Central memory CD8-positive, alpha-beta T cell (primary cell): ENCODE measurements around the gene DNAH8.
"Not testable (repeated sequence)": the region's sequence is repeated elsewhere in the genome, so short reads cannot be mapped to it uniquely, and the experiment has no call there.

Source experiments
- ATAC-seq: fragments of 150-1000 bp; cut with Tn5 transposase; replicated peaks from 2 replicates; pipeline ENCODE4 v1.10.0; 2022; ENCODE audit warnings: mild to moderate bottlenecking, moderate FRiP score, moderate number of reproducible peaks; ENCODE audit not compliant: poor library complexity, severe bottlenecking; ENCODE audit errors: extremely low read depth
- DNase-seq, 2 donors: peaks; one replicate each; pipeline ENCODE4 v3.0.0; 2021; ENCODE audit warnings: low spot score in 2 of 2
- H3K27ac Mint-ChIP-seq: one replicate; pipeline ENCODE4 v1.8.0; 2022; ENCODE audit warnings: low read depth, mild to moderate bottlenecking, moderate library complexity, mixed read lengths
- H3K27me3 Mint-ChIP-seq: one replicate; pipeline ENCODE4 v1.8.0; 2022; ENCODE audit warnings: mixed read lengths
- H3K36me3 Mint-ChIP-seq: one replicate; pipeline ENCODE4 v1.8.0; 2022; ENCODE audit warnings: mild to moderate bottlenecking, moderate library complexity, mixed read lengths; ENCODE audit not compliant: insufficient read depth
- H3K4me1 Mint-ChIP-seq: one replicate; pipeline ENCODE4 v1.8.0; 2022; ENCODE audit warnings: mixed read lengths
- H3K4me3 Mint-ChIP-seq: one replicate; pipeline ENCODE4 v1.8.0; 2022; ENCODE audit warnings: mild to moderate bottlenecking, moderate library complexity, mixed read lengths
- H3K9me3 Mint-ChIP-seq: one replicate; pipeline ENCODE4 v1.8.0; 2022; ENCODE audit warnings: mixed read lengths

Gene DNAH8

GRCh38 chr6:38686270-38687042 is 28.7 kb upstream of the DNAH8 start:
- Mint-ChIP-seq H3K4me1 (peaks cover 13% of the 10 kb centered on the region), H3K27ac (no peak overlapping the region), H3K4me3 (no peak overlapping the region), H3K9me3 (no peaks in the 10 kb centered on the region), H3K36me3 (peaks cover 6% of the 10 kb centered on the region), H3K27me3 (no peaks in the 10 kb centered on the region)
- ATAC-seq: no peak
- DNase-seq: no peak

GRCh38 chr6:38687043-38687353 is 28.1 kb upstream of the DNAH8 start:
- H3K9me3 Mint-ChIP-seq: no peaks in the 10 kb centered on the region
- peaks cover 6% of the 10 kb centered on the region for H3K36me3 Mint-ChIP-seq
- no peak for ATAC-seq
- no peak overlapping the region for H3K4me3 Mint-ChIP-seq
- peaks cover 13% of the 10 kb centered on the region for H3K4me1 Mint-ChIP-seq
- no peak for DNase-seq
- H3K27ac Mint-ChIP-seq: peak overlapping the region; percentile 6
- H3K27me3 Mint-ChIP-seq: no peaks in the 10 kb centered on the region

- ATAC-seq: no peak
- Mint-ChIP-seq H3K4me3 (no peak overlapping the region), H3K27ac (peak overlapping the region; percentile 6), H3K36me3 (peaks cover 6% of the 10 kb centered on the region), H3K9me3 (no peaks in the 10 kb centered on the region), H3K27me3 (no peaks in the 10 kb centered on the region), H3K4me1 (peaks cover 13% of the 10 kb centered on the region)
- no peak for DNase-seq
These were observed 27.6 kb upstream of the DNAH8 start for GRCh38 chr6:38687549-38687948.

GRCh38 chr6:38688579-38689087 is 26.5 kb upstream of the DNAH8 start:
- peak overlapping the region; percentile 50 for H3K27ac Mint-ChIP-seq

GRCh38 chr6:38695227-38695900 is 19.7 kb upstream of the DNAH8 start:
- Mint-ChIP-seq H3K9me3 (peaks cover 8% of the 10 kb centered on the region), H3K4me3 (no peak overlapping the region), H3K4me1 (peaks cover 36% of the 10 kb centered on the region)

More at GRCh38 chr6:38688579-38689087, 26.5 kb upstream of the DNAH8 start:
- DNase-seq (no peak), ATAC-seq (no peak)
- Mint-ChIP-seq H3K9me3 (no peaks in the 10 kb centered on the region), H3K36me3 (peaks cover 4% of the 10 kb centered on the region), H3K4me1 (peaks cover 18% of the 10 kb centered on the region), H3K27me3 (no peaks in the 10 kb centered on the region), H3K4me3 (no peak overlapping the region)

GRCh38 chr6:38695933-38696332 is 19.2 kb upstream of the DNAH8 start:
- Mint-ChIP-seq H3K4me1 (peaks cover 38% of the 10 kb centered on the region), H3K27ac (peak overlapping the region; percentile 23), H3K9me3 (peaks cover 8% of the 10 kb centered on the region), H3K36me3 (peaks cover 3% of the 10 kb centered on the region), H3K4me3 (no peak overlapping the region), H3K27me3 (no peaks in the 10 kb centered on the region)
- DNase-seq: no peak
- ATAC-seq: no peak

More at GRCh38 chr6:38695227-38695900, 19.7 kb upstream of the DNAH8 start:
- Mint-ChIP-seq H3K27me3 (no peaks in the 10 kb centered on the region), H3K27ac (peak overlapping the region; percentile 59), H3K36me3 (peaks cover 3% of the 10 kb centered on the region)
- DNase-seq: no peak
- ATAC-seq: no peak

GRCh38 chr6:38696345-38696744 is 18.8 kb upstream of the DNAH8 start:
- DNase-seq (no peak), ATAC-seq (no peak)
- Mint-ChIP-seq H3K27ac (peak overlapping the region; percentile 23), H3K36me3 (peaks cover 3% of the 10 kb centered on the region), H3K4me3 (no peak overlapping the region), H3K4me1 (peaks cover 38% of the 10 kb centered on the region), H3K27me3 (no peaks in the 10 kb centered on the region), H3K9me3 (peaks cover 8% of the 10 kb centered on the region)

GRCh38 chr6:38697846-38698245 is 17.3 kb upstream of the DNAH8 start:
- Mint-ChIP-seq H3K4me1 (peaks cover 49% of the 10 kb centered on the region), H3K36me3 (peaks cover 6% of the 10 kb centered on the region), H3K4me3 (no peak overlapping the region), H3K27ac (no peak overlapping the region), H3K27me3 (no peaks in the 10 kb centered on the region), H3K9me3 (peaks cover 8% of the 10 kb centered on the region)
- no peak for ATAC-seq
- no peak for DNase-seq

GRCh38 chr6:38699702-38700101 is 15.4 kb upstream of the DNAH8 start:
- not testable (repeated sequence) for ATAC-seq
- peak overlapping the region; percentile 73 for H3K27ac Mint-ChIP-seq

GRCh38 chr6:38701551-38701950 is 13.6 kb upstream of the DNAH8 start:
- H3K4me1 Mint-ChIP-seq: peaks cover 26% of the 10 kb centered on the region
- H3K4me3 Mint-ChIP-seq: peak overlapping the region; percentile 77
- ATAC-seq: no peak
- H3K36me3 Mint-ChIP-seq: peaks cover 7% of the 10 kb centered on the region
- no peak for DNase-seq
- peak overlapping the region; percentile 86 for H3K27ac Mint-ChIP-seq
- H3K9me3 Mint-ChIP-seq: peaks cover 8% of the 10 kb centered on the region
- peaks cover 14% of the 10 kb centered on the region for H3K27me3 Mint-ChIP-seq

More at GRCh38 chr6:38699702-38700101, 15.4 kb upstream of the DNAH8 start:
- H3K4me3 Mint-ChIP-seq, H3K27me3 Mint-ChIP-seq, DNase-seq, H3K9me3 Mint-ChIP-seq, H3K36me3 Mint-ChIP-seq: not testable (repeated sequence)
- peaks cover 37% of the 10 kb centered on the region for H3K4me1 Mint-ChIP-seq

- DNase-seq (peak; percentile 89 to 93), ATAC-seq (peak; percentile 100)
- peaks cover 8% of the 10 kb centered on the region for H3K9me3 Mint-ChIP-seq
- H3K27ac Mint-ChIP-seq: peak within 1 kb of the TSS; percentile 86
- peaks cover 26% of the 10 kb centered on the region for H3K4me1 Mint-ChIP-seq
- H3K27me3 Mint-ChIP-seq: peaks cover 27% of the 10 kb centered on the region
- peak within 1 kb of the TSS; percentile 77 for H3K4me3 Mint-ChIP-seq
- peaks cover 7% of the 10 kb centered on the region for H3K36me3 Mint-ChIP-seq
These were observed 12.3 kb upstream of the DNAH8 start, which contains the start of gene GLO1 for GRCh38 chr6:38702558-38703397. Gene GLO1 (minus strand): TSS chr6:38703145. CDS start chr6:38703054, 91 bp downstream.

GRCh38 chr6:38703949-38704590 is 11.0 kb upstream of the DNAH8 start:
- Mint-ChIP-seq H3K4me1 (peaks cover 21% of the 10 kb centered on the region), H3K9me3 (peaks cover 8% of the 10 kb centered on the region), H3K27ac (no peak overlapping the region), H3K4me3 (no peak overlapping the region), H3K27me3 (peaks cover 40% of the 10 kb centered on the region), H3K36me3 (peaks cover 7% of the 10 kb centered on the region)
- DNase-seq (no peak), ATAC-seq (no peak)
